NCI-H1436 (cell line): ENCODE data around the gene ACBD3.

ENCODE experiments used
- DNase-seq: peaks from one replicate; lab custom pipeline; 2025; lab: John Stamatoyannopoulos, UW

Gene ACBD3

GRCh38 chr1:226111883-226112261 lies 74.7 kb downstream of the ACBD3 start:
- no peak for DNase-seq

GRCh38 chr1:226111098-226111882 lies 75.3 kb downstream of the ACBD3 start:
- DNase-seq, result peak; percentile 44

GRCh38 chr1:226110249-226111097 lies 76.1 kb downstream of the ACBD3 start:
- DNase-seq, result peak; percentile 41

GRCh38 chr1:226109829-226110248 lies 76.7 kb downstream of the ACBD3 start:
- peak; percentile 94 for DNase-seq

- DNase-seq, result no peak
Measured at GRCh38 chr1:226108935-226109828, 77.4 kb downstream of the ACBD3 start.

GRCh38 chr1:226107471-226108460 lies 78.8 kb downstream of the ACBD3 start:
- DNase-seq, result peak; percentile 55

- no peak for DNase-seq
Measured at GRCh38 chr1:226104671-226105121, 81.8 kb downstream of the ACBD3 start.

GRCh38 chr1:226100436-226101391 lies 85.8 kb downstream of the ACBD3 start:
- no peak for DNase-seq

GRCh38 chr1:226098870-226099835 lies 87.4 kb downstream of the ACBD3 start:
- no peak for DNase-seq

- no peak for DNase-seq
Measured at GRCh38 chr1:226097866-226098625, 88.5 kb downstream of the ACBD3 start.

- DNase-seq, result no peak
Measured at GRCh38 chr1:226095286-226095685, 91.3 kb downstream of the ACBD3 start.
